H9 (cell line): Measurements from ENCODE around the gene CACNA1G. TPM values are rescaled to one million over a fixed set of nuclear protein-coding genes. Genes with fewer than 3 reads are reported as not detected.

ENCODE experiments used
- DNase-seq: peaks from one replicate; pipeline ENCODE4 v3.0.0-alpha.2; 2017
- H2AFZ ChIP-seq: one replicate; pipeline ENCODE4 v1.6.1; 2013; ENCODE audit warnings: mild to moderate bottlenecking, low read length, control low read depth, moderate library complexity
- H2AK5ac ChIP-seq: 2 replicates; pipeline ENCODE4 v1.6.1; 2013; ENCODE audit warnings: low read length, control low read depth, mixed read lengths; ENCODE audit not compliant: insufficient read length
- H2BK120ac ChIP-seq: one replicate; pipeline ENCODE4 v1.6.1; 2013; ENCODE audit warnings: low read depth, mild to moderate bottlenecking, low read length, control low read depth, inconsistent platforms; ENCODE audit not compliant: poor library complexity, severe bottlenecking
- H2BK12ac ChIP-seq: 2 replicates; pipeline ENCODE4 v1.6.1; 2013; ENCODE audit warnings: low read length, control low read depth, mixed read lengths, low read depth; ENCODE audit not compliant: insufficient read length
- H2BK15ac ChIP-seq: 2 replicates; pipeline ENCODE4 v1.6.1; 2013; ENCODE audit warnings: low read depth, low read length, control low read depth
- H2BK20ac ChIP-seq: one replicate; pipeline ENCODE4 v1.6.1; 2013; ENCODE audit warnings: low read depth, mild to moderate bottlenecking, low read length, control low read depth, inconsistent platforms; ENCODE audit not compliant: poor library complexity, severe bottlenecking
- H2BK5ac ChIP-seq: 2 replicates; pipeline ENCODE4 v1.6.1; 2013; ENCODE audit warnings: low read length, control low read depth, mixed read lengths; ENCODE audit not compliant: insufficient read length
- H3K14ac ChIP-seq: 2 replicates; pipeline ENCODE4 v1.6.1; 2013; ENCODE audit warnings: low read length, control low read depth; ENCODE audit not compliant: insufficient read depth
- H3K18ac ChIP-seq: 2 replicates; pipeline ENCODE4 v1.6.1; 2013; ENCODE audit warnings: low read depth, mild to moderate bottlenecking, mixed read lengths, low read length, control low read depth; ENCODE audit not compliant: insufficient read length
- H3K23ac ChIP-seq: 2 replicates; pipeline ENCODE4 v1.6.1; 2013; ENCODE audit warnings: low read length, control low read depth, mixed read lengths, low read depth; ENCODE audit not compliant: insufficient read length
- H3K23me2 ChIP-seq: 2 replicates; pipeline ENCODE4 v1.6.1; 2013; ENCODE audit warnings: low read depth, mild to moderate bottlenecking, mixed read lengths, low read length, control low read depth; ENCODE audit not compliant: insufficient read length, poor library complexity, severe bottlenecking
- H3K27ac ChIP-seq: 2 replicates; pipeline ENCODE4 v1.5.1; 2013; ENCODE audit warnings: low read length, control low read depth, mixed read lengths, low read depth; ENCODE audit not compliant: insufficient read length
- H3K27me3 ChIP-seq: 2 replicates; pipeline ENCODE4 v1.6.1; 2013; ENCODE audit warnings: low read length, control low read depth, inconsistent platforms; ENCODE audit not compliant: insufficient read depth
- H3K4ac ChIP-seq: 2 replicates; pipeline ENCODE4 v1.6.1; 2013; ENCODE audit warnings: low read depth, mild to moderate bottlenecking, control low read depth, inconsistent platforms, low read length, moderate library complexity
- H3K4me1 ChIP-seq: 2 replicates; pipeline ENCODE4 v1.6.1; 2013; ENCODE audit warnings: low read length, control low read depth, inconsistent platforms; ENCODE audit not compliant: insufficient read depth
- H3K4me2 ChIP-seq: 2 replicates; pipeline ENCODE4 v1.6.1; 2013; ENCODE audit warnings: low read length, control low read depth, mixed read lengths; ENCODE audit not compliant: insufficient read length, insufficient read depth
- H3K56ac ChIP-seq: 2 replicates; pipeline ENCODE4 v1.6.1; 2013; ENCODE audit warnings: low read depth, mild to moderate bottlenecking, mixed read lengths, low read length, control low read depth; ENCODE audit not compliant: insufficient read length
- H3K79me1 ChIP-seq: 2 replicates; pipeline ENCODE4 v1.6.1; 2013; ENCODE audit warnings: low read depth, mild to moderate bottlenecking, moderate library complexity, low read length, control low read depth, inconsistent platforms; ENCODE audit not compliant: insufficient read depth, poor library complexity, severe bottlenecking
- H3K79me2 ChIP-seq: 2 replicates; pipeline ENCODE4 v1.6.1; 2013; ENCODE audit warnings: low read length, control low read depth, inconsistent platforms; ENCODE audit not compliant: insufficient read depth
- H3K9ac ChIP-seq: 2 replicates; pipeline ENCODE4 v1.6.1; 2013; ENCODE audit warnings: low read length, control low read depth, mixed read lengths; ENCODE audit not compliant: insufficient read length; ENCODE audit errors: extremely low read depth
- H3K9me3 ChIP-seq: one replicate; pipeline ENCODE4 v1.6.1; 2013; ENCODE audit warnings: low read depth, low read length, inconsistent platforms; ENCODE audit not compliant: control insufficient read depth
- H3T11ph ChIP-seq: one replicate; pipeline ENCODE4 v1.6.1; 2013; ENCODE audit warnings: mild to moderate bottlenecking, low read length, control low read depth, inconsistent platforms
- H4K20me1 ChIP-seq: one replicate; pipeline ENCODE4 v1.6.1; 2013; ENCODE audit not compliant: control insufficient read depth, insufficient read length, insufficient read depth
- H4K5ac ChIP-seq: 2 replicates; pipeline ENCODE4 v1.6.1; 2013; ENCODE audit warnings: low read depth, mild to moderate bottlenecking, mixed read lengths, low read length, control low read depth; ENCODE audit not compliant: insufficient read length
- H4K8ac ChIP-seq: replicated peaks from 2 replicates; pipeline ENCODE4 v1.6.1; 2013; ENCODE audit warnings: low read length, control low read depth, mixed read lengths, low read depth; ENCODE audit not compliant: insufficient read length
- H4K91ac ChIP-seq: 2 replicates; pipeline ENCODE4 v1.6.1; 2013; ENCODE audit warnings: low read depth, mild to moderate bottlenecking, moderate library complexity, mixed read lengths, low read length, control low read depth; ENCODE audit not compliant: insufficient read length
- H3K27ac Mint-ChIP-seq, 3 experiments: 2 replicates in 2 of 3; 3 replicates in 1 of 3; pipeline ENCODE4 v1.8.0; 2020 to 2021; ENCODE audit warnings: mixed read lengths in 3 of 3, mild to moderate bottlenecking in 1 of 3, moderate library complexity in 1 of 3
- H3K27me3 Mint-ChIP-seq: 2 replicates; pipeline ENCODE4 v1.8.0; 2021; ENCODE audit warnings: low read depth, mild to moderate bottlenecking, moderate library complexity, mixed read lengths
- H3K36me3 Mint-ChIP-seq, 3 experiments: 2 replicates in 2 of 3; 3 replicates in 1 of 3; pipeline ENCODE4 v1.8.0; 2020 to 2021; ENCODE audit warnings: low read depth in 3 of 3, mixed read lengths in 3 of 3; ENCODE audit not compliant: insufficient read depth in 1 of 3
- H3K4me1 Mint-ChIP-seq, 2 experiments: 2 replicates each; pipeline ENCODE4 v1.8.0; 2020; ENCODE audit warnings: mixed read lengths in 2 of 2
- H3K4me3 Mint-ChIP-seq, 2 experiments: 2 replicates in 1 of 2; 3 replicates in 1 of 2; pipeline ENCODE4 v1.8.0; 2020 to 2021; ENCODE audit warnings: mild to moderate bottlenecking in 2 of 2, mixed read lengths in 2 of 2, moderate library complexity in 1 of 2
- H3K9me3 Mint-ChIP-seq, 2 experiments: 2 replicates in 1 of 2; 3 replicates in 1 of 2; pipeline ENCODE4 v1.8.0; 2020; ENCODE audit warnings: mild to moderate bottlenecking in 2 of 2, mixed read lengths in 2 of 2, moderate library complexity in 1 of 2
- CTCF ChIP-seq: fragments of 200-600 bp; sonication (generic); conservative IDR thresholded peaks from 3 replicates; pipeline ENCODE4 v1.8.0; 2021; ENCODE audit warnings: antibody characterized with exemption, mild to moderate bottlenecking
- WGBS: extraction: QIAGEN DNeasy Blood & Tissue Kit; methylation state at CpG from one replicate; pipeline ENCODE4 v1.1.7; 2013; ENCODE audit warnings: missing lambda C conversion rate, low lambda C conversion rate, mixed read lengths; ENCODE audit not compliant: insufficient read length; ENCODE audit errors: extremely low coverage; 5-methylcytosine and 5-hydroxymethylcytosine counted together
- total RNA-seq: library from RNA; stranded (reverse); gene quantifications from 2 replicates; pipeline ENCODE4 v1.2.1, GENCODE V29; 2021

Gene CACNA1G
- total RNA-seq, 1 experiment from 2014 or later = 1.5 TPM

- Histone ChIP-seq H3K23me2 (peaks cover 9% of the 10 kb centered on the region), H3K27me3 (peaks cover 23% of the 10 kb centered on the region; the same call in 1 of the 2 replicates)
- no peak overlapping the region for H3K27ac Mint-ChIP-seq
These were observed 71.5 kb downstream of the CACNA1G start for GRCh38 chr17:50631908-50632571.

More at GRCh38 chr17:50631908-50632571, 71.5 kb downstream of the CACNA1G start:
- Histone ChIP-seq H2BK120ac (no peak overlapping the region), H3K4me1 (no peaks in the 10 kb centered on the region), H4K20me1 (no peaks in the 10 kb centered on the region), H3K23ac (no peak overlapping the region), H2AFZ (no peak overlapping the region), H2BK15ac (no peak overlapping the region), H3K79me2 (no peaks in the 10 kb centered on the region), H3K18ac (no peak overlapping the region), H2BK12ac (no peak overlapping the region), H2BK20ac (no peak overlapping the region), H3K56ac (no peak overlapping the region), H3K9ac (no peak overlapping the region), H3T11ph (no peak overlapping the region), H2BK5ac (no peak overlapping the region), H3K4ac (no peak overlapping the region), H3K14ac (no peak overlapping the region), H4K5ac (no peak overlapping the region), H4K8ac (no peak overlapping the region), H4K91ac (no peak overlapping the region), H3K9me3 (no peaks in the 10 kb centered on the region), H3K27ac (no peak overlapping the region), H3K4me2 (no peak overlapping the region), H2AK5ac (no peak overlapping the region), H3K79me1 (no peaks in the 10 kb centered on the region)
- H3K4me3 Mint-ChIP-seq = no peak overlapping the region
- peaks cover 20 to 31% of the 10 kb centered on the region in 2 experiments for H3K4me1 Mint-ChIP-seq
- DNase-seq = no peak
- WGBS = no CpG with 5 or more reads among the region's 9 CpGs
- H3K9me3 Mint-ChIP-seq = no peaks in the 10 kb centered on the region
- no peaks in the 10 kb centered on the region for H3K36me3 Mint-ChIP-seq
- peaks cover 68% of the 10 kb centered on the region for H3K27me3 Mint-ChIP-seq
- no peak for TF ChIP-seq CTCF
